HepG2 (cell line): ENCODE results near the gene NOC2L. TPM values are rescaled to one million over a fixed set of nuclear protein-coding genes. Genes with fewer than 3 reads are reported as not detected.

Experiments
- CBX5 ChIP-seq: sonication (generic); formaldehyde crosslinking; IDR thresholded peaks from 2 replicates; pipeline ENCODE4 v1.4.0; 2020; ENCODE audit warnings: missing genetic modification reagents, borderline replicate concordance
- DMAP1 ChIP-seq: IDR thresholded peaks from 2 replicates; pipeline ENCODE4 v1.6.1; 2016
- DMTF1 ChIP-seq: sonication (generic); formaldehyde crosslinking; IDR thresholded peaks from 2 replicates; pipeline ENCODE4 v1.4.0; 2020; ENCODE audit warnings: mild to moderate bottlenecking, missing genetic modification reagents
- E2F5 ChIP-seq: sonication (generic); formaldehyde crosslinking; conservative IDR thresholded peaks from 2 replicates; pipeline ENCODE4 v1.4.0; 2020; ENCODE audit warnings: missing genetic modification reagents
- ETV5 ChIP-seq: IDR thresholded peaks from 2 replicates; pipeline ENCODE4 v1.6.1; 2018; ENCODE audit warnings: missing biosample characterization, missing genetic modification reagents, inconsistent platforms, borderline replicate concordance
- KDM2A ChIP-seq: sonication (generic); formaldehyde crosslinking; IDR thresholded peaks from 2 replicates; pipeline ENCODE4 v1.4.0; 2020; ENCODE audit warnings: low read depth, missing genetic modification reagents, borderline replicate concordance
- KDM5B ChIP-seq: sonication (generic); formaldehyde crosslinking; IDR thresholded peaks from 2 replicates; pipeline ENCODE4 v1.4.0; 2020; ENCODE audit warnings: missing genetic modification reagents, mild to moderate bottlenecking, borderline replicate concordance
- KLF16 ChIP-seq, 2 experiments: sonication (generic) in 1 of 2; formaldehyde crosslinking in 1 of 2; IDR thresholded peaks; 2 replicates each; pipeline versions ENCODE4 v1.6.1 to v1.8.0; 2016 to 2023; ENCODE audit warnings: missing genetic modification reagents in 2 of 2, missing compliant biosample characterization in 1 of 2
- NAIF1 ChIP-seq: sonication (generic); formaldehyde crosslinking; IDR thresholded peaks from 2 replicates; pipeline ENCODE4 v1.5.0; 2020; ENCODE audit warnings: mild to moderate bottlenecking, missing genetic modification reagents, borderline replicate concordance
- NKX3-1 ChIP-seq: sonication (generic); formaldehyde crosslinking; IDR thresholded peaks from 2 replicates; pipeline ENCODE4 v1.5.0; 2020; ENCODE audit warnings: missing genetic modification reagents
- RARA ChIP-seq: IDR thresholded peaks from 2 replicates; pipeline ENCODE4 v1.6.1; 2016; ENCODE audit warnings: missing genetic modification reagents, missing compliant biosample characterization
- REXO4 ChIP-seq: sonication (generic); formaldehyde crosslinking; IDR thresholded peaks from 2 replicates; pipeline ENCODE4 v1.8.0; 2022; ENCODE audit warnings: missing genetic modification reagents, mild to moderate bottlenecking, borderline replicate concordance
- SALL1 ChIP-seq: sonication (generic); formaldehyde crosslinking; IDR thresholded peaks from 2 replicates; pipeline ENCODE4 v1.8.0; 2022; ENCODE audit warnings: mild to moderate bottlenecking, missing genetic modification reagents
- SMYD3 ChIP-seq: sonication (generic); formaldehyde crosslinking; IDR thresholded peaks from 2 replicates; pipeline ENCODE4 v1.8.1; 2023; ENCODE audit warnings: mild to moderate bottlenecking, missing genetic modification reagents
- SNAPC2 ChIP-seq: sonication (generic); formaldehyde crosslinking; IDR thresholded peaks from 2 replicates; pipeline ENCODE4 v1.8.1; 2022; ENCODE audit warnings: mild to moderate bottlenecking, missing genetic modification reagents
- SRF ChIP-seq: IDR thresholded peaks from 2 replicates; pipeline ENCODE4 v1.6.1; 2011; ENCODE audit warnings: mild to moderate bottlenecking, low read depth, low read length, moderate library complexity
- THAP11 ChIP-seq: IDR thresholded peaks from 2 replicates; pipeline ENCODE4 v1.6.1; 2016; ENCODE audit warnings: missing biosample characterization, missing genetic modification reagents
- ZNF235 ChIP-seq: sonication (generic); formaldehyde crosslinking; IDR thresholded peaks from 2 replicates; pipeline ENCODE4 v1.8.1; 2023; ENCODE audit warnings: mild to moderate bottlenecking, missing genetic modification reagents, borderline replicate concordance
- ZNF430 ChIP-seq: sonication (generic); formaldehyde crosslinking; IDR thresholded peaks from 2 replicates; pipeline ENCODE4 v1.9.0; 2021; ENCODE audit warnings: mild to moderate bottlenecking, missing genetic modification reagents
- ZNF672 ChIP-seq: sonication (generic); formaldehyde crosslinking; IDR thresholded peaks from 2 replicates; pipeline ENCODE4 v1.8.1; 2022; ENCODE audit warnings: missing genetic modification reagents
- ZNF781 ChIP-seq: sonication (generic); formaldehyde crosslinking; IDR thresholded peaks from 2 replicates; pipeline ENCODE4 v1.5.1; 2020; ENCODE audit warnings: borderline replicate concordance, mild to moderate bottlenecking, missing genetic modification reagents; ENCODE audit errors: not compliant biosample characterization
- ZNF839 ChIP-seq: sonication (generic); formaldehyde crosslinking; IDR thresholded peaks from 2 replicates; pipeline ENCODE4 v1.4.0; 2020; ENCODE audit warnings: missing genetic modification reagents, mild to moderate bottlenecking, borderline replicate concordance
- ZSCAN31 ChIP-seq: sonication (generic); formaldehyde crosslinking; IDR thresholded peaks from 2 replicates; pipeline ENCODE4 v1.5.0; 2020; ENCODE audit warnings: low read depth, mild to moderate bottlenecking, missing genetic modification reagents
- polyA plus RNA-seq, 8 experiments: library from polyadenylated mRNA; depleted of rRNA in 3 of 8; stranded (reverse) in 7 of 8; unstranded in 1 of 8; fragments of >200 nt; fragmentation: Illumina TruSeq in 4 of 8; extraction: Trizol in 4 of 8; gene quantifications; 2 replicates each; pipeline versions ENCODE4 v1.2.1 to v1.2.3, GENCODE V29; 2011 to 2016; ENCODE audit warnings: low read depth in 4 of 8, missing spikeins in 1 of 8, mixed read lengths in 1 of 8; ENCODE audit not compliant: insufficient read depth in 1 of 8
- total RNA-seq, 5 experiments: library from RNA; depleted of rRNA; stranded (reverse); fragments of >200 nt; fragmentation: Illumina TruSeq; extraction: Trizol; gene quantifications; 2 replicates each; pipeline ENCODE4 v1.2.3, GENCODE V29; 2016; ENCODE audit warnings: low read depth in 1 of 5
- TF ChIP-seq, protein P1 (sequence below): sonication (generic); formaldehyde crosslinking; IDR thresholded peaks from 2 replicates; pipeline ENCODE4 v1.4.0; 2020; ENCODE audit warnings: missing genetic modification reagents, borderline replicate concordance
- TF ChIP-seq, protein P2 (sequence below): sonication (generic); formaldehyde crosslinking; IDR thresholded peaks from 2 replicates; pipeline ENCODE4 v1.4.0; 2020; ENCODE audit warnings: missing genetic modification reagents, low read depth, mild to moderate bottlenecking, borderline replicate concordance

NOC2L gene
- total and polyA plus RNA-seq, 2 of the 13 experiments (the other 11 are each of a cell fraction or from before 2014, with no cell fraction given) = 32.0 to 103 TPM

DNA sequence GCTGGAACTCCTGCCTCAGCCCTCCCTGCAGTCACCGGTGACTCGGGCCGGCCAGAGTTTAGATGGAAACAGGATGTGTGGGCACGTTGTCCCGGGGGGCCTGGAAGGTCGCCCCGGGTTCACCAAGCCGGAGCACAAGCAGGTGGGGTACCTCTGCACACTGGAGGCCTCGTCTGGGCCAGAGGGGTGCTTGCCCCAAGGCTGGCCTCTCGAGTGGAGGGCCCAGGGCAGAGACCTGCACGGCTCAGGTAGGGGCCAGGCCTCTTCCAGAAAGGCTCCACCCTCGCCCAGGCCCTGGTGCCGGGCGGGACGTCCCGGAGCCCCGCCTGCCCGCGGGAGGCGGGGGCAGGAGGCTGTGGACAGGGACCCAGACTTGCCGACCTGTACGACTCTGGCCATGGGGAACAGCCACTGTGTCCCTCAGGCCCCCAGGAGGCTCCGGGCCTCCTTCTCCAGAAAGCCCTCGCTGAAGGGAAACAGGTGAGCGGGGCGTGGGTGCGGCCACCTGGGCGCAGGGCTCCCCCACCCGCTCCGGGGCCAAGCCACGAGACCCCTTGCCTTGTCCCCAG is 7.2 kb upstream of the NOC2L start, which contains the start of gene PLEKHN1 (continued):
- TF ChIP-seq ZNF430 = no peak
- TF ChIP-seq ETV5 (CRISPR knock-in tag) = peak; percentile 53; the same call in 1 of the 2 replicates
- no peak for TF ChIP-seq E2F5
- TF ChIP-seq CBX5 (CRISPR knock-in tag) = peak; percentile 10; the same call in 1 of the 2 replicates
- TF ChIP-seq NAIF1 (CRISPR knock-in tag) = no peak
- TF ChIP-seq THAP11 (CRISPR knock-in tag) = no peak
- no peak for TF ChIP-seq SALL1 (CRISPR knock-in tag)
- TF ChIP-seq, protein P1, sequence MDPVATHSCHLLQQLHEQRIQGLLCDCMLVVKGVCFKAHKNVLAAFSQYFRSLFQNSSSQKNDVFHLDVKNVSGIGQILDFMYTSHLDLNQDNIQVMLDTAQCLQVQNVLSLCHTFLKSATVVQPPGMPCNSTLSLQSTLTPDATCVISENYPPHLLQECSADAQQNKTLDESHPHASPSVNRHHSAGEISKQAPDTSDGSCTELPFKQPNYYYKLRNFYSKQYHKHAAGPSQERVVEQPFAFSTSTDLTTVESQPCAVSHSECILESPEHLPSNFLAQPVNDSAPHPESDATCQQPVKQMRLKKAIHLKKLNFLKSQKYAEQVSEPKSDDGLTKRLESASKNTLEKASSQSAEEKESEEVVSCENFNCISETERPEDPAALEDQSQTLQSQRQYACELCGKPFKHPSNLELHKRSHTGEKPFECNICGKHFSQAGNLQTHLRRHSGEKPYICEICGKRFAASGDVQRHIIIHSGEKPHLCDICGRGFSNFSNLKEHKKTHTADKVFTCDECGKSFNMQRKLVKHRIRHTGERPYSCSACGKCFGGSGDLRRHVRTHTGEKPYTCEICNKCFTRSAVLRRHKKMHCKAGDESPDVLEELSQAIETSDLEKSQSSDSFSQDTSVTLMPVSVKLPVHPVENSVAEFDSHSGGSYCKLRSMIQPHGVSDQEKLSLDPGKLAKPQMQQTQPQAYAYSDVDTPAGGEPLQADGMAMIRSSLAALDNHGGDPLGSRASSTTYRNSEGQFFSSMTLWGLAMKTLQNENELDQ (CRISPR knock-in tag) = no peak
- TF ChIP-seq ZNF672 (CRISPR knock-in tag) = no peak
- TF ChIP-seq REXO4 (CRISPR knock-in tag) = no peak
- TF ChIP-seq, protein P2, sequence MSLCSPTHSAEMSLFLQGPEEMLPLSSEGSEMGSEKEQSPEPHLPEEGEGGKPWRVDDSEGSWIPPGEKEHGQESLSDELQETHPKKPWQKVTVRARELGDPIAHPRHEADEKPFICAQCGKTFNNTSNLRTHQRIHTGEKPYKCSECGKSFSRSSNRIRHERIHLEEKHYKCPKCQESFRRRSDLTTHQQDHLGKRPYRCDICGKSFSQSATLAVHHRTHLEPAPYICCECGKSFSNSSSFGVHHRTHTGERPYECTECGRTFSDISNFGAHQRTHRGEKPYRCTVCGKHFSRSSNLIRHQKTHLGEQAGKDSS (CRISPR knock-in tag) = no peak
- 0 out of 4 replicates have a peak, but pooled peaks of 1 of the 2 experiments have one; percentile 4 for TF ChIP-seq KLF16 (CRISPR knock-in tag; IDR thresholded peaks at IDR 0.05)
- TF ChIP-seq ZNF839 (CRISPR knock-in tag) = 0 out of 2 replicates have a peak, but pooled peaks have one; percentile 8
- no peak for TF ChIP-seq SMYD3 (CRISPR knock-in tag)
- peak; percentile 69; the same call in 1 of the 2 replicates for TF ChIP-seq SNAPC2 (CRISPR knock-in tag)
- peak; percentile 74 for TF ChIP-seq RARA (CRISPR knock-in tag)
- TF ChIP-seq ZNF781 (CRISPR knock-in tag) = no peak
- 0 out of 2 replicates have a peak, but pooled peaks have one; percentile 11 for TF ChIP-seq NKX3-1 (CRISPR knock-in tag)
- no peak for TF ChIP-seq SRF
- no peak for TF ChIP-seq DMAP1 (CRISPR knock-in tag)
- TF ChIP-seq ZSCAN31 (CRISPR knock-in tag) = peak; percentile 65; the same call in 1 of the 2 replicates
- TF ChIP-seq DMTF1 (CRISPR knock-in tag) = no peak
- TF ChIP-seq KDM5B (CRISPR knock-in tag) = no peak
- peak; percentile 66; the same call in 1 of the 2 replicates for TF ChIP-seq KDM2A (CRISPR knock-in tag)
- TF ChIP-seq ZNF235 = 0 out of 2 replicates have a peak, but pooled peaks have one; percentile 41
